Measurements from ENCODE around the gene CAPN1.

DNA sequence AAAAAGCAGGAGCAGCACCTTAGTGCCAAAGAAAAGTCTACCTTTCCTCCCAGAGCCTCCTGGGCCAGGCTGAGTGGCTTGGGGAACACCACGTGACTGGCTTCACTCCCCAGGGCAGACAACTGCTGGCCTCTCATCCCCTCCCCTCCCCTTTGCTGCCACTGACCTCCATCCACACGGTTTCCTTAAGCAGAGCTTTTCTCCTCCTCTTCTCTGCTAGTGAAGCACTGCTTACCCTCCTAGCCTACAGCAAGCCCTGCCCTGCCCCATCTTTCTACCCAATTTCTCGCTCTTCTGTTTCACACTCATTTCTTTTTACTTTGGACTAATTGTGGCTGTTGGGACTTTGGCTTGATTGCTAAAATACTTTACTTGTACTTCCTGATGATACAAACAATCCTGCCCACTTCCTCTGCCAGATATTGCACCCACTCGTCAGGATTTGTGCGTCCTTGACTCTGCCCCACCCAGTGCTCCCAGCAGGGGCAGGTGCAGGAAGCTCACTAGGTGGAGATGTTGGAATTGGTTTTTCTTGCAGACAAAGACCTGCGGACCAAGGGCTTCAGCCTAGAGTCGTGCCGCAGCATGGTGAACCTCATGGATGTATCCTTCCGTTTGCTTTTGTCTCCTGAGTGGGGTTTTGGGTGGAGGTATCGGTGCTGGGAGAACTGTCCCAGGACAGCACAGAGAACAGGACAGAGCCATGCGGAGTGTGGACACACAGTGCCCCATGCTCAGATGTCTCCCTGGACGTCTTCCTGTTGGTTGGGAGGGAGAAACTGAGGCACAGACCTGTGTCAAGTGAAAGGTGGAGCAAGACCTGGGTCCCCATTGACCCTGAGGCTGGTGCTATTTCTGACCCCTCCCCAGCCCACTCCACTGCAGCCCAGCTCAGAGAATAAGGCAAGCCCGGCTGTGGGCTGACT lies 27.3 kb downstream of the CAPN1 start:
- TF ChIP-seq, protein P1, sequence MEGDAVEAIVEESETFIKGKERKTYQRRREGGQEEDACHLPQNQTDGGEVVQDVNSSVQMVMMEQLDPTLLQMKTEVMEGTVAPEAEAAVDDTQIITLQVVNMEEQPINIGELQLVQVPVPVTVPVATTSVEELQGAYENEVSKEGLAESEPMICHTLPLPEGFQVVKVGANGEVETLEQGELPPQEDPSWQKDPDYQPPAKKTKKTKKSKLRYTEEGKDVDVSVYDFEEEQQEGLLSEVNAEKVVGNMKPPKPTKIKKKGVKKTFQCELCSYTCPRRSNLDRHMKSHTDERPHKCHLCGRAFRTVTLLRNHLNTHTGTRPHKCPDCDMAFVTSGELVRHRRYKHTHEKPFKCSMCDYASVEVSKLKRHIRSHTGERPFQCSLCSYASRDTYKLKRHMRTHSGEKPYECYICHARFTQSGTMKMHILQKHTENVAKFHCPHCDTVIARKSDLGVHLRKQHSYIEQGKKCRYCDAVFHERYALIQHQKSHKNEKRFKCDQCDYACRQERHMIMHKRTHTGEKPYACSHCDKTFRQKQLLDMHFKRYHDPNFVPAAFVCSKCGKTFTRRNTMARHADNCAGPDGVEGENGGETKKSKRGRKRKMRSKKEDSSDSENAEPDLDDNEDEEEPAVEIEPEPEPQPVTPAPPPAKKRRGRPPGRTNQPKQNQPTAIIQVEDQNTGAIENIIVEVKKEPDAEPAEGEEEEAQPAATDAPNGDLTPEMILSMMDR (IDR thresholded peaks at IDR 0.05; ENCODE audit: low read length) = no peak
- no peak for TF ChIP-seq EZH2 (IDR thresholded peaks at IDR 0.05; ENCODE audit: borderline replicate concordance, low read length)
